Gastrocnemius medialis (tissue), 4 donors: ENCODE results near the gene GALNTL6.

Experiments used
- POLR2A ChIP-seq, 2 donors: fragments of 450-650 bp; IDR thresholded peaks; one replicate each; pipeline ENCODE4 v1.6.1; 2017; ENCODE audit warnings: antibody characterized with exemption in 2 of 2, mild to moderate bottlenecking in 2 of 2, moderate library complexity in 2 of 2
- TF ChIP-seq, protein P1 (sequence below), 5 experiments: fragments of 450-650 bp in 3 of 5; fragments of 200-600 bp in 2 of 5; sonication (generic) in 2 of 5; IDR thresholded peaks in 4 of 5; conservative IDR thresholded peaks in 1 of 5; 1 replicate in 4 of 5; 2 replicates in 1 of 5; pipeline ENCODE4 v1.5.1; 2016 to 2019; ENCODE audit warnings: antibody characterized with exemption in 5 of 5, mild to moderate bottlenecking in 3 of 5, moderate library complexity in 3 of 5

DNA sequence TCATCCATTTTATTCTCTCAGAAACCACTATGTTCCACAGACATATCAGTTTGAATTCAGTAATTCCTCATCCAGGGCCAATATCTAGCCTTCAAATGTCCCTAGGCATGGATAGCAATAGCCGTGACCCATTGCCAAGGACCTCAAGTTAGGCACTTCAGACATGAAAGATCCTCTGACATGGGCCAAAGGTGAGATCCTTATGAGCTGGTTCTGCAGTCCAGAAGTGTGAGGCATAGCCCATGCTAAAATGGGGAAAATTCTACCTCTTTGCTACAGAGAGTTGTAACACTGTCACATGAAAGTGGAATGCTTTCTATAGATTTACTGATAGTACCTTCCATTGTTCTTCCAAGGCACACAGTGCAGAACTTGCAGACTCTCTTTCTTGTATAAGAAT is 1005.7 kb downstream of the GALNTL6 start:
- TF ChIP-seq, protein P1, sequence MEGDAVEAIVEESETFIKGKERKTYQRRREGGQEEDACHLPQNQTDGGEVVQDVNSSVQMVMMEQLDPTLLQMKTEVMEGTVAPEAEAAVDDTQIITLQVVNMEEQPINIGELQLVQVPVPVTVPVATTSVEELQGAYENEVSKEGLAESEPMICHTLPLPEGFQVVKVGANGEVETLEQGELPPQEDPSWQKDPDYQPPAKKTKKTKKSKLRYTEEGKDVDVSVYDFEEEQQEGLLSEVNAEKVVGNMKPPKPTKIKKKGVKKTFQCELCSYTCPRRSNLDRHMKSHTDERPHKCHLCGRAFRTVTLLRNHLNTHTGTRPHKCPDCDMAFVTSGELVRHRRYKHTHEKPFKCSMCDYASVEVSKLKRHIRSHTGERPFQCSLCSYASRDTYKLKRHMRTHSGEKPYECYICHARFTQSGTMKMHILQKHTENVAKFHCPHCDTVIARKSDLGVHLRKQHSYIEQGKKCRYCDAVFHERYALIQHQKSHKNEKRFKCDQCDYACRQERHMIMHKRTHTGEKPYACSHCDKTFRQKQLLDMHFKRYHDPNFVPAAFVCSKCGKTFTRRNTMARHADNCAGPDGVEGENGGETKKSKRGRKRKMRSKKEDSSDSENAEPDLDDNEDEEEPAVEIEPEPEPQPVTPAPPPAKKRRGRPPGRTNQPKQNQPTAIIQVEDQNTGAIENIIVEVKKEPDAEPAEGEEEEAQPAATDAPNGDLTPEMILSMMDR (IDR thresholded peaks at IDR 0.05 in 4 of 5, conservative IDR thresholded peaks at IDR 0.05 in 1 of 5) = no peak
- TF ChIP-seq POLR2A (IDR thresholded peaks at IDR 0.05) = no peak
